Measurements from ENCODE around the gene EPS8L1.

The EPS8L1 gene

DNA sequence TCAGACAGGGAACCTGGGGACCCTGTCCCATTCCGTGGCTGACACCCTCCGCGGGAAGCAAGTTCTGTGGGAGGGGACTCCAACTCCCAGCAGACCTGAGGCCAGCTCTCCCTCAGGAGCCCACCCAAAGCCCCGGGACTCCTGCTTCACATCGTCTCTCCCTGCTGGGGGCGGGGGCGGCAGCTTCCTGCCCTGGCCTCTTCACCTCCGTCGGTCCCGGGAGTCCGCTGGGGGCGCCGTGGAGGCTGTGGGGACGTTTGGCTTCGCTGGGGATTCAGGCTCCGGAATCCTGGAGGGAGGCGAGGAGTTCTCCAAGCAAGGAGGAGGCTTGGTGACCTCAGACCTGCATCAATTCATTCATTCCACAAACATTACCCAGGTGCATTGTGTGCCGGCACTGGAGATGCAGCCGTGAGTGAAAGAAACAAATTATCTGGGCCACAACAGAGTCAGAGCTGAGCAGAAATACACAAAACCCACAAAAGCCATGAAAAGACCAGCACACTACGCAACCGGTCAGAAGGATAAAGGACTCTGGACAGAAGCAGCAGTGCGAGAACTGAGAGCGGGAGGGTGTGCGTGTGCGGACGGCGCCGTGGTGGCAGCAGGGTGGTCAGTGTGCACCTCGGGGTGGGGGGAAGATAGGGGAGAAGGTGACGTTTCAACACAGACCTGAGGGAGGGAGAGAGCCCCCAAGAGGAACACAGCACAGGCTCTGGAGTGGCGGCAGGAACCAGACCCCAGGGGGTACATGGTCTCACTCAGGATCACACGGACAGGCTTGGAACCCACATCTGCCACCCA lies 19.0 kb downstream of the EPS8L1 start:
- Histone ChIP-seq H2BK12ac (ENCODE audit: low read length) (no peak overlapping the region), H3K18ac (ENCODE audit: low read length) (peak overlapping the region; percentile 70), H3K9me3 (replicated peaks in 1 of 2; ENCODE audit: control insufficient read depth in 2 of 2, insufficient read depth in 1 of 2, low read depth in 1 of 2, low read length in 2 of 2) (no peaks in the 10 kb centered on the region), H3K36me3 (replicated peaks in 1 of 2; ENCODE audit: control insufficient read depth in 2 of 2, insufficient read depth in 2 of 2, low read length in 2 of 2) (peaks cover 20 to 47% of the 10 kb centered on the region in 2 donors), H3K4me3 (ENCODE audit: low read length in 2 of 2) (no peak overlapping the region), H3K79me1 (ENCODE audit: low read depth, low read length) (peaks cover 8% of the 10 kb centered on the region), H2BK120ac (ENCODE audit: low read depth, low read length) (no peak overlapping the region), H3K14ac (ENCODE audit: low read length) (peak overlapping the region; percentile 40), H3K23ac (ENCODE audit: low read depth, low read length, poor library complexity) (peak overlapping the region; percentile 65), H4K91ac (ENCODE audit: low read depth, low read length, poor library complexity) (no peak overlapping the region), H4K8ac (ENCODE audit: low read depth, low read length) (no peak overlapping the region), H3K4ac (ENCODE audit: low read length) (no peak overlapping the region), H3K4me1 (ENCODE audit: control insufficient read depth in 2 of 2, insufficient read depth in 1 of 2, low read depth in 1 of 2, low read length in 2 of 2) (peaks cover 0 to 28% of the 10 kb centered on the region in 2 donors), H3K4me2 (ENCODE audit: insufficient read depth, low read length, poor library complexity, severe bottlenecking) (no peak overlapping the region), H2AK5ac (ENCODE audit: low read depth, low read length) (peak overlapping the region; percentile 90), H3K27ac (replicated peaks; ENCODE audit: low read length) (peak overlapping the region; percentile 56), H2AFZ (ENCODE audit: low read length) (no peak overlapping the region), H2BK15ac (ENCODE audit: low read length) (peak overlapping the region; percentile 67), H3K27me3 (ENCODE audit: control insufficient read depth in 3 of 3, insufficient read depth in 3 of 3, low read depth in 1 of 3, low read length in 3 of 3) (no peaks in the 10 kb centered on the region), H3K9ac (ENCODE audit: low read depth, low read length, poor library complexity) (peak overlapping the region; percentile 60), H2BK5ac (ENCODE audit: low read length) (peak overlapping the region; percentile 82)
- no peak for DNase-seq (ENCODE audit: low spot score)
- WGBS, 2 donors (ENCODE audit: extremely low coverage in 2 of 2, insufficient read length in 2 of 2, insufficient replicate concordance in 1 of 2), result no CpG with 5 or more reads among the region's 32 CpGs

DNA sequence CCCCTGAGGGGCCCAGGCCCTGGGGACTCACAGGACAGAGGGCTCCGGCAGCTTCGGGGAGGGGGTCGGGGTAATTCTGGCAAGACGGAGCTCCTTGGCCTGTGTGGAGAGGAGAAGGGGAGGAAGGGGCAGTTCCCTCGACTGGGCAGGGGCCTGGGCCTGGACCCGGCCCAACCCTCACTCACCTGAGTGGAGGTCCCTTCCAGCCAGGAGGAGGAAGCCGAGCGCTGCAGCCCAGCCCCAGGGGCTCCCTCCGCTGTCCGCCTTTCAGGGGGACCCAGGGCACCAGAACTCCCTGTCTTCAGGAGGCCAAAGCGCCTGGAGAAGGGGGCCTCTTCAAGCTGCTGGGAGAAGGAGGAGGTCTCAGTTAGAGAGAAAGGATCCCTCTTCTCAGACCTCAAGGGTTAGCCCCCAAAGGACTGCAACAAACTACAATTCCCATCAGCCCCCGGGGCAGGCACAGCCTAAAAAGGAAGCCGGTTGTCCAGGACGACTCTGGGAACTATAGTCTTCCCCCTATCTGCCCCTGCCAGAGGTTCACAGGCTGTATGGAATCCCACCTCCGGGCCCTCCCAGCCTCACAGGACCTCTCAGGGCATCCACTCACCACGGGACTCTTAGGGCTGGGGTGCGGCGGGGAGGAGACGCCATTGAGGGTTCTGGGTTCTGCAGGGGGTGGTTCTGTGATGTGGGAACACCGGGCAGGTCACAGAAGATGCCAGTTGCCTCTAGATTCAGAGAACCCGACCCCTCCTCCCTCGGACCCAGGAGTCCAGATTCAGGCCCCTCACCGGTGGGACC lies 19.8 kb downstream of the EPS8L1 start:
- no peak overlapping the region for H3K4ac ChIP-seq (ENCODE audit: low read length)
- no peak overlapping the region for H3K4me3 ChIP-seq (ENCODE audit: low read length in 2 of 2)
- no peaks in the 10 kb centered on the region for H3K9me3 ChIP-seq (replicated peaks in 1 of 2; ENCODE audit: control insufficient read depth in 2 of 2, insufficient read depth in 1 of 2, low read depth in 1 of 2, low read length in 2 of 2)
- no peak overlapping the region for H2BK12ac ChIP-seq (ENCODE audit: low read length)
- H2BK120ac ChIP-seq (ENCODE audit: low read depth, low read length), result no peak overlapping the region
- H3K18ac ChIP-seq (ENCODE audit: low read length), result peak overlapping the region; percentile 59
- H2BK15ac ChIP-seq (ENCODE audit: low read length), result peak overlapping the region; percentile 67
- H3K9ac ChIP-seq (ENCODE audit: low read depth, low read length, poor library complexity), result no peak overlapping the region
- peak overlapping the region; percentile 82 for H2BK5ac ChIP-seq (ENCODE audit: low read length)
- H3K23ac ChIP-seq (ENCODE audit: low read depth, low read length, poor library complexity), result peak overlapping the region; percentile 65
- DNase-seq (ENCODE audit: low spot score), result no peak
- H3K27me3 ChIP-seq (ENCODE audit: control insufficient read depth in 3 of 3, insufficient read depth in 3 of 3, low read depth in 1 of 3, low read length in 3 of 3), result no peaks in the 10 kb centered on the region
- H3K36me3 ChIP-seq (replicated peaks in 1 of 2; ENCODE audit: control insufficient read depth in 2 of 2, insufficient read depth in 2 of 2, low read length in 2 of 2), result peaks cover 18 to 46% of the 10 kb centered on the region in 2 donors
- no peak overlapping the region for H4K8ac ChIP-seq (ENCODE audit: low read depth, low read length)
- WGBS, 2 donors (ENCODE audit: extremely low coverage in 2 of 2, insufficient read length in 2 of 2, insufficient replicate concordance in 1 of 2), result no CpG with 5 or more reads among the region's 23 CpGs
- no peak overlapping the region for H3K4me2 ChIP-seq (ENCODE audit: insufficient read depth, low read length, poor library complexity, severe bottlenecking)
- H2AK5ac ChIP-seq (ENCODE audit: low read depth, low read length), result peak overlapping the region; percentile 90
- no peak overlapping the region for H4K91ac ChIP-seq (ENCODE audit: low read depth, low read length, poor library complexity)
- H3K14ac ChIP-seq (ENCODE audit: low read length), result peak overlapping the region; percentile 38
- H3K27ac ChIP-seq (replicated peaks; ENCODE audit: low read length), result no peak overlapping the region
- H2AFZ ChIP-seq (ENCODE audit: low read length), result no peak overlapping the region
- H3K4me1 ChIP-seq (ENCODE audit: control insufficient read depth in 2 of 2, insufficient read depth in 1 of 2, low read depth in 1 of 2, low read length in 2 of 2), result peaks cover 0 to 28% of the 10 kb centered on the region in 2 donors
- H3K79me1 ChIP-seq (ENCODE audit: low read depth, low read length), result peaks cover 8% of the 10 kb centered on the region

DNA sequence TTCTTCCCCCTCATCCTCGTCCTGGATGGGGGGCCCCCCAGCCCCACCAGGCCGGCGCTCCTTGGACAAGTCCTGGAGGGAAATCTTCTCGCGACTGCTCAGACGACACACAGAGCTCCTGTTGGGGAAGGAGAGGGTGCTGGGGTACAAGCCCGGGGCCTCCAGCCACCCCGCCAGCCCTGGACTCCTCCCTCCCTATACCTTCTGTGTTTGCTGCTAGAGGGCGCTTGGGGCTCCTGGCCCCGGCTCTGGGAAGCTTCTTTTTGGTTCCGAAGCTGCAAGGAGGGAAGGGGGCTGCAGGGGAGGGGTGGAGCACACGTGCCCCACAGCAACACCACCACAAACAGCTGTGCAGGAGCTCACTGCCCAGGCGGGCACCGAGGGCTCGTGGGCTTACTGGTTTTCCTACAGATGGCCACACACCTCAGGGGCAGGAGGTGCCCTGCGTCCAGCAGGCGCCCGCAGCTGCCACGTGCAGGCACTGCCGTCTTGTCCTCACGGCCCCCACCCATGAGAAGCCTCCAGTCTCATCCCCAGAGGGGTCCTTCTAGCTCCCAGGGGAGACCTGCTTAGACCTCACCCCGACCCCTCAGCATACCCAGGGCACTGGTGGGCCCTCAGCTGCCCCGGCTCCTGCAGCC lies 20.5 kb downstream of the EPS8L1 start:
- no peak for DNase-seq (ENCODE audit: low spot score)
- H3K27ac ChIP-seq (replicated peaks; ENCODE audit: low read length), result no peak overlapping the region
- no peak overlapping the region for H2AFZ ChIP-seq (ENCODE audit: low read length)
- peak overlapping the region; percentile 63 for H3K14ac ChIP-seq (ENCODE audit: low read length)
- H3K4me3 ChIP-seq (ENCODE audit: low read length in 2 of 2), result no peak overlapping the region
- H3K4me2 ChIP-seq (ENCODE audit: insufficient read depth, low read length, poor library complexity, severe bottlenecking), result no peak overlapping the region
- H2BK5ac ChIP-seq (ENCODE audit: low read length), result no peak overlapping the region
- no peak overlapping the region for H3K23ac ChIP-seq (ENCODE audit: low read depth, low read length, poor library complexity)
- no peaks in the 10 kb centered on the region for H3K9me3 ChIP-seq (replicated peaks in 1 of 2; ENCODE audit: control insufficient read depth in 2 of 2, insufficient read depth in 1 of 2, low read depth in 1 of 2, low read length in 2 of 2)
- no peak overlapping the region for H2BK15ac ChIP-seq (ENCODE audit: low read length)
- peaks cover 0 to 27% of the 10 kb centered on the region in 2 donors for H3K4me1 ChIP-seq (ENCODE audit: control insufficient read depth in 2 of 2, insufficient read depth in 1 of 2, low read depth in 1 of 2, low read length in 2 of 2)
- H3K9ac ChIP-seq (ENCODE audit: low read depth, low read length, poor library complexity), result peak overlapping the region; percentile 9
- WGBS, 2 donors (ENCODE audit: extremely low coverage in 2 of 2, insufficient read length in 2 of 2, insufficient replicate concordance in 1 of 2), result no CpG with 5 or more reads among the region's 23 CpGs
- no peak overlapping the region for H2AK5ac ChIP-seq (ENCODE audit: low read depth, low read length)
- H2BK12ac ChIP-seq (ENCODE audit: low read length), result no peak overlapping the region
- H4K8ac ChIP-seq (ENCODE audit: low read depth, low read length), result no peak overlapping the region
- H3K27me3 ChIP-seq (ENCODE audit: control insufficient read depth in 3 of 3, insufficient read depth in 3 of 3, low read depth in 1 of 3, low read length in 3 of 3), result no peaks in the 10 kb centered on the region
- H3K18ac ChIP-seq (ENCODE audit: low read length), result no peak overlapping the region
- H3K79me1 ChIP-seq (ENCODE audit: low read depth, low read length), result peaks cover 8% of the 10 kb centered on the region
- no peak overlapping the region for H4K91ac ChIP-seq (ENCODE audit: low read depth, low read length, poor library complexity)
- no peak overlapping the region for H2BK120ac ChIP-seq (ENCODE audit: low read depth, low read length)
- peaks cover 11 to 40% of the 10 kb centered on the region in 2 donors for H3K36me3 ChIP-seq (replicated peaks in 1 of 2; ENCODE audit: control insufficient read depth in 2 of 2, insufficient read depth in 2 of 2, low read length in 2 of 2)
- no peak overlapping the region for H3K4ac ChIP-seq (ENCODE audit: low read length)
